SW480 (cell line): Measurements from ENCODE around the gene IL13.
"Not testable (repeated sequence)": the region's sequence is repeated elsewhere in the genome, so short reads cannot be mapped to it uniquely, and the experiment has no call there.

Experiments
- DNase-seq: peaks from one replicate; pipeline ENCODE4 v3.0.0-alpha.2; 2016; ENCODE audit warnings: low spot score

IL13 gene

GRCh38 chr5:132657676-132658380, at the start of gene IL13:
Gene IL13 (plus strand): TSS chr5:132658173. CDS start chr5:132658187, 14 bp downstream.
- DNase-seq: no peak

GRCh38 chr5:132611965-132612364, 46.0 kb upstream of the IL13 start:
- no peak for DNase-seq

DNA sequence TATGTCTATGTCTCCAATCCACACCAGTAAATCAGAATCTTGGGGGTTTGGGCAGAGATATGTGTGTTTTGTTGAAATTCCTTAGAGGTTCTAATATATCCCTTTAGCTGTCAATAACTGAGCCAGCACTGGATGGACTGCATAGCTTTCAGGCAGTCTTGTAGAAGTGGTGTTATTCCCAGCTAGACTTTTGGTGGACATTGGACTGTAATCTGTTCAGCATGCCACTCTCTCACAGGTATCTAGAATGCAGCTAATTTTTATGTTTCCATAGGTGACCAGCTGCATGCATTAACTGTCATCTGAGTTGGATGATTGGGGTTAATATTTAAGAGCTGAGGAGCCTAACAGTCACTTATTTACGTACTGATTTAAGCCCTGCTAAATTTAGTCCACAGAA, 45.1 kb upstream of the IL13 start:
- no peak for DNase-seq

GRCh38 chr5:132621699-132622098, 36.3 kb upstream of the IL13 start:
- DNase-seq: no peak

DNA sequence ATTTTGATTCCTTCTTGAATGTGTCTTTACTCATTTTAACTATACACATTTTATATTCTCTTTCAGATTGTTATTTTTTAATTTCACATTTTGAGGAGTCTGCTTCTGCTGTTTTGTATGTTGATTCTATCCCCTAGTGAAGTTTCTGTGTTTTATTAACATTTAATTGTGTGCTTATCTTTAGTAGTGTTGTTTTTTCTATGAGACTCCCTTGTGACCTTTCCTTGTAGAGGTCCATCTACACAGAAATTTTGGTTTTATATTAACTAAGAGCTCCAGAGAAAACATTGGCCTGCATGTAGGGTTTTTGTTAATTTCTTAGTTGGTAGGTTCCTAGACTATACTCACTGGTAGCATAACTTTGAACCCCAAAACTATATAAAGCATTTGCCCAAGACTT, 35.4 kb upstream of the IL13 start:
- no peak for DNase-seq

GRCh38 chr5:132627470-132627869, 30.5 kb upstream of the IL13 start:
- DNase-seq: no peak

- DNase-seq: no peak
Measured at GRCh38 chr5:132628814-132629213, 29.2 kb upstream of the IL13 start.

DNA sequence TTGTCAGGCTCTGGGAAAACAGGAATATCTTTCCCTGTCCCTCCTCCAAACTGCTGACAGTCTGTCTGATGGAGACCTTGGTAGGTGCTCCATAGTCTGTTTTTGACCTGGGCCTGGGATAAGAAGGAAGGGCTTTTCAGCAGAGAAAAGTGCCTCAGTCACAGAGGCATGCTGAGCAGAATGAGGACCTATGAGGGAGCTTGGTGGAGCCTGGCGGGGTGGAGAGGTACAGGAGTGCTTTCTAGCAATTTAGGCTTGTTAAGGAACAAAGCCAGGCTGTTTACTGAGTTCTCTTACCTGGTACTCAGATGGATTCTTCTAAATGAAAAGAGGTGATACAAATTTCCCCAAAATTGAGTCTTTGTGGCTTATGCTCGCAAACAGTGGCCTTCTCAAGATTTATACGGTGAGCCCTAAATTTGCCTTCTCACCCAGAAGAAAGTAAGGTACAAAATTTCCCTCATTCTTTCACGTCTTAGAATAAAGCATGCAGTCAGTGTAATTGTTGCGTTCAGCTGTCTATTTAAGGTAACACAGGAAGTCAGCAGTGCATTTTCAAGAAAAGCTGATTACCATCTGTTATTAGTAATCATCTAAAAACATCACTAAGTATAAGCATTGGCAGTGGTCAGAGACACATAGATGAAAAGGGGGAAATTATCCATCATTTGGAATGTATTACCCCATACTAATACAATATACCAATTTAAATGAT, 28.6 kb upstream of the IL13 start:
- DNase-seq: no peak

GRCh38 chr5:132633587-132633986, 24.4 kb upstream of the IL13 start:
- DNase-seq: not testable (repeated sequence)

GRCh38 chr5:132635873-132636272, 22.1 kb upstream of the IL13 start:
- no peak for DNase-seq

DNA sequence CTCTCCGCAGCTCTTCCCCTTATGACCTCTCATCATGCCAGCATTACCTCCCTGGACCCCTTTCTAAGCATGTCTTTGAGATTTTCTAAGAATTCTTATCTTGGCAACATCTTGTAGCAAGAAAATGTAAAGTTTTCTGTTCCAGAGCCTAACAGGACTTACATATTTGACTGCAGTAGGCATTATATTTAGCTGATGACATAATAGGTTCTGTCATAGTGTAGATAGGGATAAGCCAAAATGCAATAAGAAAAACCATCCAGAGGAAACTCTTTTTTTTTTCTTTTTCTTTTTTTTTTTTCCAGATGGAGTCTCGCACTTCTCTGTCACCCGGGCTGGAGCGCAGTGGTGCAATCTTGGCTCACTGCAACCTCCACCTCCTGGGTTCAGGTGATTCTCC, 20.7 kb upstream of the IL13 start:
- no peak for DNase-seq

DNA sequence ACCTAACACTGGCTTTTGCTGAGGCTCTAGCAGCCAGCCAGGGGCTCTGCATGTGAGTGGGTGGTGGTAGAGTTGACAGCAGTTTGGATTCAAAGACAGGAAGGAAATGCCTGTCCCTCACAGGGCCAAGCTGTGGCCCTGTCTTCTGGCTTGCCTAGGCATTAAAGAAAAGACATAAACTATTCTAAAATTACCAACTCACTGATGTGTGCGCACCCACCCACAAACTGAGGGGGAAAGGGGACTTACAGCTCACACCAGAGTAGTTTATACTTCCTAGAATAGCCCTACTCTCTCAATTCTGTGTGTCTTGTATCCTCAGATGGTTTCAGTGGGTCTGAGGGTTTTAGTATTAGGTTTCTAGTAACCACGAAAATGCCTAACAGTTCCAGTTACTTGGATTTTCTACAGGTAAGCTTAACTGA, 18.3 kb upstream of the IL13 start:
- no peak for DNase-seq

DNA sequence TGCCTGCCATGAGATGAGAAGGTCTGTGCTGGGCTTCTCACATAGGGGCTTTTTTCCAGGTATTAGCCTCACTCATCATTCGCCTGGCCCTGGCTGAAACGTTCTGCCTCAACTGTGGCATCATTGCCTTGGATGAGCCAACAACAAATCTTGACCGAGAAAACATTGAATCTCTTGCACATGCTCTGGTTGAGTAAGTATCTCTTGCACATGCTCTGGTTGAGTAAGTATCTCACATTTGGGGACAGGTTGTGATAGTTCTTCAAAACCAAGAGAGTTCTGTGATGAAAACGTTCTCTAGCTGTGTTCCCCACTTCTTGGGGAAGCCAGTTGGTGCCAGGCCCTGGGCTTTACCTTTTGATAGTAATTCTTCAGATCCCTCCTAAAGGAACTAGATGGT, 17.4 kb upstream of the IL13 start:
- DNase-seq: no peak

DNA sequence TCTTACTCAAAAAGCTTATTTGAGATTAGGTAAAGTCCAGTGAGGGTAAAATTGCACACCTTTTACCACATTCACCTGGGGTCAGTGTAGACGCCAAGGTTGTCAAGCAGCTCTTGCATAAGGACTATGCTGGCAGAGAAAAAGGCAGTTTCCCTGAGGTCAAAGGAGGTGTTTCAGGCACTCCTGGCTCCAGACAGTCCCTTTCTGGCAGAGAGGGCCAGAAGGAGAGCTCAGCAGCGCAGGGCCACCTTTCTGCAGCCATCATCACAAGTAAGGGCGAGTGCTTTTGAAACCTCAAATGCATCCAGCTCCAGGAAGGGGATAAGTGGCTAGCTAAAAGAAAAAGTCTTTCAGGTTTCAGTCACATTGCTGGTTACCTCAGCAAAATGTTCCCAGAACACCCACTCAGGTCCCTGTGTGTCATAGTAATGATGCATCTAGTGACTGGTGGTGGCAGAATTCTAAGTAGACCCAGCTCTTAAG, 16.7 kb upstream of the IL13 start:
- no peak for DNase-seq

DNA sequence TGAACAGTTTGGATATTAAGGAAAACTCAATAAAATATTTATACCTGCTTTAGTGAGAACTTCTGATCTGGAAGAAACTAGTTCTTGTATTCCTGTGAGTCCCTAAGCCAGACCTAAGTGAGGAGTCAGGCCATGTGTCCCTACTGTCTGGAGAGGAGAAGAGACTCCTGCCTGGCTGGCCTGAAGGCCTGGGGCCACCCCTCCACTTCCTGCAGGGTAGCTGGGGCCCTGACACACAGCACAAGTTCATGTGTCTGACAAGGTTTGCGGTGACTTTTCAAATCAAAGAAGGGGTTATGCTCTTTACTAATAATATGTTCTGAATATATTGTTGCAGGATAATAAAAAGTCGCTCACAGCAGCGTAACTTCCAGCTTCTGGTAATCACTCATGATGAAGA, 16.1 kb upstream of the IL13 start:
- DNase-seq: no peak

GRCh38 chr5:132644177-132644576, 13.8 kb upstream of the IL13 start:
- no peak for DNase-seq

DNA sequence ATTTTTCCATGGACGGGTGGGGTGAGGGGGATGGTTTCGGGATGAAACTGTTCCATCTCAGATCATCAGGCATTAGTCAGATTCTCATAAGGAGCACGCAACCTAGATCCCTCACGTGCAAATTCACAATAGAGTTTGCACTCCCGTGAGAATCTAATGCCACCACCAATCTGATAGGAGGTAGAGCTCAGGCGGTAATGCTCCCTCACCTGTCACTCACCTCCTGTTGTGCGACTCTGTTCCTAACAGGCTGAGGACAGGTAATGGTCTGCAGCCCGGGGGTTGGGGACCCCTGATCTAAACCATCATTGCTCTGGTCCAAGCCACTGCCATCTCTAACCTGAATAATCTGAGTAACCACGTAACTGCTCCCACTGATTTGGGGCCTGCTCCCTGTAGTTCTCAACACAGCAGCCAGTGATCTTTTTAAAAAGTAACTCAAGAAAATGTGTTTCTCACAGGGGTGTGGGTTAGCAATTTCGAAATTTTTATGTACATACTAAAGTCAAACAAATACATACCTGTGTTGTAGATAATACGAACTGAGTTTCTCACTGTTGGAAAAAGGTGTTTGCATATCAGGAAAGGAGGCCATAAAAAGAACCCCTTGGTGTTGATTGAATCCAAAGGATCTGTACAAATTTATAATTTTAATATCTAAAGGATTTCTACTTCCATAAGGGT, 11.2 kb upstream of the IL13 start:
- DNase-seq: no peak

DNA sequence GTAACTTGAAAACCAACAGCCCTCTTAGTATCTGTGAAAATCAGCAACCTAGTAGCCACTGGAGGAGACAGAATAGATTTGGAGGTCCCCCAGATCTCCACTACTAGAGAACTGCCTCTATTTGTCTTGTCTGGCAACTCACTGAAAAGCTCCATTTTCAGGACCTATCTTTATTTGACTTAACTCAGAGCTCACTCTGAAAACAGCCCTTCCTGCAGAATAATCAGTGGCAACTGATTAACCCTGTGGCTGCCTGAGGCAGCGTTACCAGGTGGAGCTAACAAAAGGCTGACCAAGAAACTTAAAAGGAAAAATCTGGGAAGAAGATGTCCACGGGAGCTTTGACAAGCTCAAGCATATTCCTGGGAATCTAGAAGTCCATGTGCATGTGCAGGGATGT, 10.5 kb upstream of the IL13 start:
- no peak for DNase-seq

DNA sequence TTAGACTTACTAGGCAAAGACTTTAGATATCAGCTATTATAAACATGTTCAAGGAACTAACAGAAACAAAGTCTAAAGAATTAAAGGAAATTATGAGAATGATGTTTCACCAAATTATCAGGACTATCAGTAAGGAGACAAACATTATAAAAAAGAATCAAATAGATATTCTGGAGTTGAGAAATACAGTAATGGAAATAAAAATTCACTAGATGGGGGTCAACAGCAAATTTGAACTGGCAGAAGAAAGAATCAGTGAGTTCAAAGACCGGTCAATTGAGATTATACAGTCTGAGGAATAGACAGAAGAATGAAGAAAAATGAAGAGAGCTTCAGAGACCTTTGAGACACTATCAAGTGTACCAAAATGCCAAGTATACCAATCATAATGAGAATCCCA, 9.6 kb upstream of the IL13 start:
- no peak for DNase-seq

- DNase-seq: no peak
Measured at GRCh38 chr5:132651838-132652469, 6.0 kb upstream of the IL13 start.

- no peak for DNase-seq
Measured at GRCh38 chr5:132653716-132654115, 4.3 kb upstream of the IL13 start.
